Karpas-422 (cell line): Measurements from ENCODE around the gene SEMA4B. TPM values are rescaled to one million over a fixed set of nuclear protein-coding genes. Genes with fewer than 3 reads are reported as not detected.
A peak's percentile ranks its signal among the peaks of the same experiment; 100 is the strongest.

ENCODE experiments used
- DNase-seq: peaks from one replicate; pipeline ENCODE4 v3.0.0-alpha.2; 2015
- H2AFZ ChIP-seq: fragments of 200-600 bp; sonication (generic); 2 replicates; pipeline ENCODE4 v1.6.1; 2014; ENCODE audit warnings: antibody characterized with exemption, low read length, mixed read lengths
- H3K27ac ChIP-seq: fragments of 200-600 bp; sonication (generic); 2 replicates; pipeline ENCODE4 v1.5.1; 2014; ENCODE audit warnings: mild to moderate bottlenecking, low read length, moderate library complexity
- H3K27me3 ChIP-seq: fragments of 200-600 bp; sonication (generic); 2 replicates; pipeline ENCODE4 v1.6.1; 2014; ENCODE audit warnings: low read length, mixed read lengths
- H3K36me3 ChIP-seq: fragments of 200-600 bp; sonication (generic); 2 replicates; pipeline ENCODE4 v1.6.1; 2014; ENCODE audit warnings: low read length, mixed read lengths; ENCODE audit not compliant: insufficient read depth
- H3K4me1 ChIP-seq: fragments of 200-600 bp; sonication (generic); 2 replicates; pipeline ENCODE4 v1.6.1; 2014; ENCODE audit warnings: mild to moderate bottlenecking, low read length, mixed read lengths
- H3K4me2 ChIP-seq: fragments of 200-600 bp; sonication (generic); 2 replicates; pipeline ENCODE4 v1.6.1; 2014; ENCODE audit warnings: low read length, low read depth, mild to moderate bottlenecking; ENCODE audit not compliant: poor library complexity, severe bottlenecking
- H3K4me3 ChIP-seq: fragments of 200-600 bp; sonication (generic); 2 replicates; pipeline ENCODE4 v1.5.1; 2014; ENCODE audit warnings: mild to moderate bottlenecking, antibody characterized with exemption, low read length, mixed read lengths
- H3K79me2 ChIP-seq: fragments of 200-600 bp; sonication (generic); 2 replicates; pipeline ENCODE4 v1.6.1; 2014; ENCODE audit warnings: mild to moderate bottlenecking, low read length, mixed read lengths
- H3K9ac ChIP-seq: fragments of 200-600 bp; sonication (generic); 2 replicates; pipeline ENCODE4 v1.6.0; 2014; ENCODE audit warnings: low read length
- H3K9me2 ChIP-seq: fragments of 200-600 bp; sonication (generic), shearing (Covaris generic); replicated peaks from 2 replicates; pipeline ENCODE4 v1.6.0; 2014; ENCODE audit warnings: mild to moderate bottlenecking, low read length, moderate library complexity; ENCODE audit not compliant: insufficient read depth
- H3K9me3 ChIP-seq: fragments of 300-700, 200-600 bp; sonication (generic); 2 replicates; pipeline ENCODE4 v1.6.1; 2014; ENCODE audit warnings: low read length, mixed read lengths
- H4K20me1 ChIP-seq: fragments of 200-600 bp; sonication (generic); 2 replicates; pipeline ENCODE4 v1.6.1; 2014; ENCODE audit warnings: mild to moderate bottlenecking, antibody characterized with exemption, low read length, low read depth; ENCODE audit not compliant: insufficient read depth
- total RNA-seq: library from RNA; depleted of rRNA; stranded (reverse); fragments of >200 nt; shearing (Covaris generic); gene quantifications from 2 replicates; pipeline ENCODE4 v1.2.3, GENCODE V29; 2014; ENCODE audit warnings: low replicate concordance

Gene SEMA4B
- total RNA-seq, 1 experiment from 2014 or later = 65.1 TPM

DNA sequence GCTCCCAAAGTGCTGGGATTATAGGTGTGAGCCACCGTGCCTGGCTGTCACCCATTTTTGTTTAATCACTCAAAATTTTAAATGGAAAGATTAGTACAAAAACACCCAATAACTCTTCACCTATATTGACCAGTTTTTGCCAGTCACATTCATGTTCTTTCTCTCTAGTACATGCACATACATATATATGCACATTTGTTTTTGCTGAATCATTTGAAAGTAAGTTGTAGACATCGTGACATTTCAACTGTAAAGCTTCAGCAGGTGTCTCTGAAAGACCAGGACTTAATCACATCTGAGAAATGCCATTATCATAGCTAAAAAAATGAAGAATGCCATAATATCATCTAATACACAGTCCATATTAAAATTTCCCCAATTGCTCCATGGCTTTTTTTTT is 6.5 kb upstream of the SEMA4B start:
- no peaks in the 10 kb centered on the region for H3K9me2 ChIP-seq
- no peaks in the 10 kb centered on the region for H4K20me1 ChIP-seq
- H3K27me3 ChIP-seq = no peaks in the 10 kb centered on the region
- H3K79me2 ChIP-seq = peaks cover 13% of the 10 kb centered on the region
- H3K9me3 ChIP-seq = no peaks in the 10 kb centered on the region
- no peak overlapping the region for H3K4me3 ChIP-seq
- H3K9ac ChIP-seq = no peak overlapping the region
- H2AFZ ChIP-seq = no peak overlapping the region
- no peak for DNase-seq
- no peaks in the 10 kb centered on the region for H3K36me3 ChIP-seq
- H3K4me2 ChIP-seq = no peak overlapping the region
- H3K27ac ChIP-seq = peak overlapping the region; percentile 46
- H3K4me1 ChIP-seq = peaks cover 55% of the 10 kb centered on the region

DNA sequence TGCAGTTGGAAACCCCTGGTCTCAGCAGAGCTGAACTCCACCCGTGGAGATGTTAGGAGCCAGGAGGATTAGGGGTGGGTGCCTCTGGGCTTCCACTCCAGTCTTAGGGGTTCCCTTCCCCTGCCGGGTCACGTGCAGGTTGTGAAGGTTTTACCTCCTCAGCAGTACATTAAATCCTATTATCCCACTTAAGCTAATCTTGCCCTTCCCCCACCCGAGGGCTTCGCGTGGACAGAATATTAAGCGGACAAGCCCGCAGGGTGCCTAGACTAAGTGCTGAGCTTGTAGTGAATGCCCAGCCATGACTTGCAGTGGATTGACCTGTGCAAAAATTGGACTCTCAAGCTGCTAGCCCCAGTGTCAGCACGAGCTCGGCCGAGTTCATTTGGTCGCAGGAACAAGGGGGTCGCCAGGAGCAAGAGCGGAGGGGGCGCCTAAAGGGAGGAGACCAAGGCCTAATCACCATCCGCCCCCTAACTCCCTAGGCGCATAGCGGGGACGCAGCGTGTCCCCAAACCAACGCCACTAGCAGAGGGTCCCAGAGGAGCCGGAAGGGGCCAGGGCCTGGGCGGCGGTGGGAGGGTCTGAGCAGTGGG is 498 bp upstream of the SEMA4B start:
- Histone ChIP-seq H3K9me3 (no peaks in the 10 kb centered on the region), H3K27me3 (no peaks in the 10 kb centered on the region), H3K4me1 (peaks cover 55% of the 10 kb centered on the region), H3K27ac (peak overlapping the region; percentile 72), H3K9ac (peak overlapping the region; percentile 89), H3K79me2 (peaks cover 43% of the 10 kb centered on the region), H3K9me2 (no peaks in the 10 kb centered on the region), H2AFZ (no peak overlapping the region), H3K4me3 (peak overlapping the region; percentile 90), H4K20me1 (no peaks in the 10 kb centered on the region; the same call in 1 of the 2 replicates), H3K4me2 (peak overlapping the region; percentile 74), H3K36me3 (no peaks in the 10 kb centered on the region)
- no peak for DNase-seq

DNA sequence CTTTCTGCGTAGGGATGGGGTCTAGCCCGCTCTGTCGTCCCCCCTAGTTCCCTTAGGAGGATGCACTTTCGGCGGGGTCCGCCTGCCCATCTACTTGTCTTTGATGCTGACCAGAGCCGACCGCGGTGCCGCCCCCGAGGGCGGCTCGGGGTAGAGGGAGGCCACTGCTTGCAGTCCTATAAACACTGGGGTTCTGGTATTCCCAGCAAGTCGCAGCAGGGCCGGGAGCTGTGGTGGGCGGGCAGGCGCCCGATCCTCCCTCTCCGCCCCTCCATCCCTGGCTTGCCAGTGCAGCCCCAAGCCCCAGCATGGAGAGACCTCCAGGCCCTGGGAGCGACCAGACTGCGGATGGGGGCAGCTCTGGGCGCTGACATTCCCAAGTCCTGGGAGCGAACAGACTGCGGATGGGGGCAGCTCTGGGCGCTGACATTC is 830 bp downstream of the SEMA4B start:
- no peaks in the 10 kb centered on the region; the same call in 1 of the 2 replicates for H4K20me1 ChIP-seq
- DNase-seq = no peak
- no peaks in the 10 kb centered on the region for H3K27me3 ChIP-seq
- H3K9me3 ChIP-seq = no peaks in the 10 kb centered on the region
- H3K27ac ChIP-seq = peak overlapping the region; percentile 72
- H3K4me1 ChIP-seq = peaks cover 65% of the 10 kb centered on the region
- no peaks in the 10 kb centered on the region for H3K9me2 ChIP-seq
- H3K4me3 ChIP-seq = peak overlapping the region; percentile 90
- H3K9ac ChIP-seq = peak overlapping the region; percentile 89
- no peak overlapping the region for H2AFZ ChIP-seq
- peak overlapping the region; percentile 74 for H3K4me2 ChIP-seq
- H3K36me3 ChIP-seq = no peaks in the 10 kb centered on the region
- peaks cover 56% of the 10 kb centered on the region for H3K79me2 ChIP-seq

DNA sequence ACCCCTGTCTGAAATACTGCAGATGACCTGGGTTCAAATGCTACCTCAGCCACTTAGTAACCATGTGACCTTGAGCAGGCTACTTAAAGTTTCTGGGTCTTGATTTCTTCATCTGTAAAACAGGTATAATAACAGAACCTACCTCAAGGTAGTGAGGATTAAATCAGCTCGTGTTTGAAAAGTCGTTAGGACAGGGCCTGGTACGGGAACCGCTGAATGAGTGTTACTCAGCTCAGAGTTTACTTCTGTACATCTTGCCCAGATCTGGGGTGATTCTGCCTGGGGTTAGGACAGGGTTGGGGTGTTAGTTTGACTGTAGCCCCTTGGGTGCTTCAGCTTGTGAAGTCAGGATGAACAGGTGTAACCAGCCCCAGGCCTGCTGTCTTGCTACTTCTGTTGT is 1.8 kb downstream of the SEMA4B start:
- no peaks in the 10 kb centered on the region for H3K9me2 ChIP-seq
- H3K27ac ChIP-seq = peak overlapping the region; percentile 14; the same call in 1 of the 2 replicates
- H3K4me1 ChIP-seq = peaks cover 65% of the 10 kb centered on the region
- no peaks in the 10 kb centered on the region; the same call in 1 of the 2 replicates for H4K20me1 ChIP-seq
- H3K36me3 ChIP-seq = no peaks in the 10 kb centered on the region
- H3K9ac ChIP-seq = peak overlapping the region; percentile 89
- no peak overlapping the region for H2AFZ ChIP-seq
- peaks cover 64% of the 10 kb centered on the region for H3K79me2 ChIP-seq
- no peak for DNase-seq
- H3K27me3 ChIP-seq = no peaks in the 10 kb centered on the region
- H3K9me3 ChIP-seq = no peaks in the 10 kb centered on the region
- peak overlapping the region; percentile 74 for H3K4me2 ChIP-seq
- H3K4me3 ChIP-seq = peak overlapping the region; percentile 90; the same call in 1 of the 2 replicates

DNA sequence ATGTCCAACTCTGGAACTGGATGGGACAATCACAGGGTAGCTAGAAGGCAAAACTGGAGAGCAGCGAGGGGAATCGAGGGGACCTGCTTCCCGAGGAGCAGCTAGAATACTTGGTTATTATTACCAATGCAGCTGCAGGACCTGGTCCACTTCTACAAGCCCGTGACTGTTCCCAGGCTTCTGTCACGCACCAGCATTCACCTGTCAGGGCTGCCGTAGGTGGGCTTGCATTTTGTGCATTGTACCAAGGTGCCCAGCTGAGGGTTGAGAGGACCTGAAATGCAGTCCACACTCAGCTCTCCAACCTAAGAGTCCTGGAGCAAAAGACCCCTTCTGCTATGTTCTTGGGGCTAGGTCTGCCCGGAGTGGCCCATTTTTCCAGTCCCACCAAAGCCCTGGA is 2.3 kb downstream of the SEMA4B start:
- Histone ChIP-seq H2AFZ (no peak overlapping the region), H3K27ac (peak overlapping the region; percentile 14; the same call in 1 of the 2 replicates), H3K4me3 (peak overlapping the region; percentile 90; the same call in 1 of the 2 replicates), H3K36me3 (no peaks in the 10 kb centered on the region), H3K4me2 (peak overlapping the region; percentile 74), H3K9ac (peak overlapping the region; percentile 89; the same call in 1 of the 2 replicates), H3K79me2 (peaks cover 68% of the 10 kb centered on the region), H4K20me1 (no peaks in the 10 kb centered on the region; the same call in 1 of the 2 replicates), H3K9me2 (no peaks in the 10 kb centered on the region), H3K9me3 (no peaks in the 10 kb centered on the region), H3K27me3 (no peaks in the 10 kb centered on the region), H3K4me1 (peaks cover 61% of the 10 kb centered on the region)
- DNase-seq = no peak

GRCh38 chr15:90203922-90204321 is 2.8 kb downstream of the SEMA4B start:
- H3K4me1 ChIP-seq = peaks cover 60% of the 10 kb centered on the region
- no peak overlapping the region for H3K4me3 ChIP-seq
- 0 out of 2 replicates have a peak overlapping the region, but pooled peaks have one; percentile 14 for H3K27ac ChIP-seq
- H3K36me3 ChIP-seq = no peaks in the 10 kb centered on the region
- peaks cover 73% of the 10 kb centered on the region for H3K79me2 ChIP-seq
- H3K27me3 ChIP-seq = no peaks in the 10 kb centered on the region
- H3K4me2 ChIP-seq = peak overlapping the region; percentile 74
- H2AFZ ChIP-seq = no peak overlapping the region
- no peaks in the 10 kb centered on the region for H3K9me3 ChIP-seq
- no peaks in the 10 kb centered on the region; the same call in 1 of the 2 replicates for H4K20me1 ChIP-seq
- DNase-seq = no peak
- H3K9me2 ChIP-seq = no peaks in the 10 kb centered on the region
- H3K9ac ChIP-seq = peak overlapping the region; percentile 89; the same call in 1 of the 2 replicates

DNA sequence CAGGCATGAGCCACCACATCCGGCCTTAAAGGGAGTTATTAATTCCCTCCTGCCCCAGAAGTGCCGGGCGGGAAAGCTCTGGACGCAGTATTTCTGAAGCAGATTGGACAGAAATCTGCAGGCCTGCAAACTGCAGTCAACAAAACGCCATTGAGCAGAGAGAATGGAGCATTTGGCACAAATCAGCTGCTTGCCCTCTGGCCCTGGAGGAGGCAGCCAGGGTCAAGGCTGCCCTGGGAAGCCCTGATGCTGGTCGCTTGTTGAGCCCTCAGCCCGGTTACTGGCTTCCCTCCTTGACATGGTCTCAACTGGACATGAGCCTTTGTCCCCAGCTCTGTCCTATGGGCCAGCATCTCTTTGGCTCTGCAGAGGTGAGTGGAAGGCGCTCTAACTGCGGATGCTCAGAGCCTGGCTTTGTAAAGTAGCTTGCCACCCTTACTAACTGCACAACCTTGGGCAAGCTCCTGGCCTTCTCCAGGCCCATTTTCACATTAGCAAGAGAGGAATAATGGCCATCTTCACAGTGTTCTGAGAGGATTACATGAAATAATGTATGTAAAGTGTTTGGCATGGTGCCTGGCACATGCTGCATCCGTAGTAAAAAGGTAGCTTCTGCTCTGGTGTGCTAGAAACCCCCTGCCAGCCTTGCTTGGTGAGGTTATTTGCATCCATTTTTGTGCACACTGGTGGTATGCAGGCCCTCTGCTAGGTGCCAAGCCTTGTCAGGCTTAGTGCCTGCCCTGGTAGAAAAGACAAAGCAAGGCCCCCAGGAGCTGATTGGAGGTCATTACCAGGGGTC is 4.1 kb downstream of the SEMA4B start:
- H3K9me2 ChIP-seq = no peaks in the 10 kb centered on the region
- H3K36me3 ChIP-seq = no peaks in the 10 kb centered on the region
- no peaks in the 10 kb centered on the region for H3K27me3 ChIP-seq
- peak overlapping the region; percentile 86 for H3K27ac ChIP-seq
- peaks cover 55% of the 10 kb centered on the region for H3K4me1 ChIP-seq
- peaks cover 82% of the 10 kb centered on the region for H3K79me2 ChIP-seq
- peak overlapping the region; percentile 67 for H3K4me2 ChIP-seq
- H3K4me3 ChIP-seq = peak overlapping the region; percentile 31; the same call in 1 of the 2 replicates
- no peaks in the 10 kb centered on the region; the same call in 1 of the 2 replicates for H4K20me1 ChIP-seq
- DNase-seq = peak; percentile 55
- no peak overlapping the region for H2AFZ ChIP-seq
- peak overlapping the region; percentile 62 for H3K9ac ChIP-seq
- H3K9me3 ChIP-seq = no peaks in the 10 kb centered on the region

GRCh38 chr15:90205886-90206285 is 4.8 kb downstream of the SEMA4B start:
- Histone ChIP-seq H4K20me1 (no peaks in the 10 kb centered on the region; the same call in 1 of the 2 replicates), H3K4me2 (peak overlapping the region; percentile 67), H3K4me3 (peak overlapping the region; percentile 31; the same call in 1 of the 2 replicates), H3K79me2 (peaks cover 88% of the 10 kb centered on the region), H3K27me3 (no peaks in the 10 kb centered on the region), H3K9ac (peak overlapping the region; percentile 62), H3K27ac (peak overlapping the region; percentile 86), H3K4me1 (peaks cover 49% of the 10 kb centered on the region), H3K9me3 (no peaks in the 10 kb centered on the region), H3K9me2 (no peaks in the 10 kb centered on the region), H3K36me3 (no peaks in the 10 kb centered on the region), H2AFZ (no peak overlapping the region)
- DNase-seq = no peak
